HG03064 (cell line): ENCODE measurements around the gene HMG20B.
"Not testable (repeated sequence)": the region's sequence is repeated elsewhere in the genome, so short reads cannot be mapped to it uniquely, and the experiment has no call there.

Experiments used
- ATAC-seq: cut with Tn5 transposase; IDR thresholded peaks from one replicate; pipeline ENCODE4 v1.9.1; 2021; ENCODE audit warnings: low read depth; ENCODE audit not compliant: unreplicated experiment

Gene HMG20B

GRCh38 chr19:3578390-3578789, 5.6 kb downstream of the HMG20B start:
- ATAC-seq, result no peak

- ATAC-seq, result no peak
Observed at GRCh38 chr19:3580156-3580934, 7.6 kb downstream of the HMG20B start.

GRCh38 chr19:3581792-3582191, 9.0 kb downstream of the HMG20B start:
- ATAC-seq, result not testable (repeated sequence)

GRCh38 chr19:3584036-3584802, 11.5 kb downstream of the HMG20B start:
- not testable (repeated sequence) for ATAC-seq

- no peak for ATAC-seq
Observed at GRCh38 chr19:3585301-3586126, 12.8 kb downstream of the HMG20B start, which contains the start of gene GIPC3. TSS of gene GIPC3 (plus strand) at chr19:3585478. CDS start at chr19:3585598, 120 bp downstream.

GRCh38 chr19:3586127-3586626, 13.4 kb downstream of the HMG20B start:
- ATAC-seq, result no peak

- no peak for ATAC-seq
Observed at GRCh38 chr19:3586707-3587346, 14.1 kb downstream of the HMG20B start.

GRCh38 chr19:3589439-3589838, 16.7 kb downstream of the HMG20B start:
- ATAC-seq, result no peak

- no peak for ATAC-seq
Observed at GRCh38 chr19:3589949-3590348, 17.2 kb downstream of the HMG20B start.

GRCh38 chr19:3590991-3591659, 18.4 kb downstream of the HMG20B start:
- no peak for ATAC-seq

GRCh38 chr19:3591876-3592613, 19.3 kb downstream of the HMG20B start:
- no peak for ATAC-seq

GRCh38 chr19:3593156-3593555, 20.4 kb downstream of the HMG20B start:
- no peak for ATAC-seq

- ATAC-seq, result no peak
Observed at GRCh38 chr19:3595521-3596061, 22.8 kb downstream of the HMG20B start.

GRCh38 chr19:3599776-3600187, 27.0 kb downstream of the HMG20B start:
- no peak for ATAC-seq

- no peak for ATAC-seq
Observed at GRCh38 chr19:3601021-3601420, 28.3 kb downstream of the HMG20B start.

- no peak for ATAC-seq
Observed at GRCh38 chr19:3603121-3603811, 30.5 kb downstream of the HMG20B start.

- ATAC-seq, result no peak
Observed at GRCh38 chr19:3604227-3604986, 31.7 kb downstream of the HMG20B start.
